ENCODE data around the gene ASIC2.

- TF ChIP-seq CTCF (IDR thresholded peaks at IDR 0.05) (no peak), EP300 (IDR thresholded peaks at IDR 0.05) (no peak), POLR2AphosphoS5 (IDR thresholded peaks at IDR 0.05) (no peak)
These were observed 96.2 kb downstream of the ASIC2 start for GRCh38 chr17:33196883-33197282.

Data from sigmoid colon (tissue), 4 donors.